Astrocyte (in vitro differentiated cells and primary cell): ENCODE data around the gene KLF15.

Experiments used
- CTCF ChIP-seq: IDR thresholded peaks from 2 replicates; pipeline ENCODE4 v1.5.1; 2011; ENCODE audit warnings: low read depth, mild to moderate bottlenecking, inconsistent platforms, low read length, moderate library complexity; ENCODE audit not compliant: insufficient read depth
- EZH2 ChIP-seq: IDR thresholded peaks from 2 replicates; pipeline ENCODE4 v1.6.1; 2012; ENCODE audit warnings: mild to moderate bottlenecking, low read length, inconsistent platforms; ENCODE audit not compliant: insufficient read depth

- no peak for TF ChIP-seq CTCF
- no peak for TF ChIP-seq EZH2
Measured at GRCh38 chr3:126340081-126340511, 17.1 kb downstream of the KLF15 start.
